GM10847 (cell line): ENCODE measurements around the gene TTC1.

Source experiments
- POLR2A ChIP-seq: IDR thresholded peaks from 2 replicates; pipeline ENCODE4 v1.6.1; 2011; ENCODE audit not compliant: insufficient read length; ENCODE audit errors: extremely low read depth

The TTC1 gene, protein sequence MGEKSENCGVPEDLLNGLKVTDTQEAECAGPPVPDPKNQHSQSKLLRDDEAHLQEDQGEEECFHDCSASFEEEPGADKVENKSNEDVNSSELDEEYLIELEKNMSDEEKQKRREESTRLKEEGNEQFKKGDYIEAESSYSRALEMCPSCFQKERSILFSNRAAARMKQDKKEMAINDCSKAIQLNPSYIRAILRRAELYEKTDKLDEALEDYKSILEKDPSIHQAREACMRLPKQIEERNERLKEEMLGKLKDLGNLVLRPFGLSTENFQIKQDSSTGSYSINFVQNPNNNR

DNA sequence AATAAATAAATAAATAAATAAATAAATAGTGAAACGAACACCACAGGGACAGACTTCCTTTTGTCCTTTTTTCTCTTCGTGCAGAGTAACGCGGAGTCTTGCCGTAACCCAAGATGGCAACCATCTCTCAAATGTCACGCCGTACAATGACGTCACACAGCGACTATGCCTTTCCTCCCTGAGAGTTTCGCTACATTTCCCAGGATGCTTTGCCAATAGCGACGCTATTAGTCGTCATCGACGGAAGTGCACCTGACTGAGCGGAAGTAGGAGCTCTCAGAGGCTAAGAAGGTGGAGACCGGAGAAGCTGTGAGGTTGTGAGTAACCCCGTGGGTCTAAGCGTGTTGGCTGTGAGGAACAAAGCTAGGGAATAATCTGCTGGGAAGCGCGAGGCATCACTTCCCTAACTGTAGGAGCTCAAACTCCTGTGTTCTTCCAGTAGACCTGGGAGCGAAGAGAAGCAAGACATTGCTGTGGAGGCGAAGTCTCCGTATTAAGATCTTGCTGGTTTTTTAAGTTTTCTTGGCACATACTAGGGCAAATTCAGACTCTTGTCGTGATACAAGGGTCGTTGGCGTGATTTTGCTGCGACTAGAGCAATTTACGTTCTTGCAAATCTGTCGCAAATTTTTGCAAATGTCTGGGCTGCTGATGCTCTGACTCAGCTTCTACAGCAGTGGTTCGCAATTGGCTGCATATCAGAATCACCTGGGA lies at the start of gene TTC1:
TTC1 (plus strand) TSS at position 263 of the 714 bp plus-strand sequence. CDS start 1,390 bp downstream, outside the sequence.
- peak; percentile 76 for TF ChIP-seq POLR2A

DNA sequence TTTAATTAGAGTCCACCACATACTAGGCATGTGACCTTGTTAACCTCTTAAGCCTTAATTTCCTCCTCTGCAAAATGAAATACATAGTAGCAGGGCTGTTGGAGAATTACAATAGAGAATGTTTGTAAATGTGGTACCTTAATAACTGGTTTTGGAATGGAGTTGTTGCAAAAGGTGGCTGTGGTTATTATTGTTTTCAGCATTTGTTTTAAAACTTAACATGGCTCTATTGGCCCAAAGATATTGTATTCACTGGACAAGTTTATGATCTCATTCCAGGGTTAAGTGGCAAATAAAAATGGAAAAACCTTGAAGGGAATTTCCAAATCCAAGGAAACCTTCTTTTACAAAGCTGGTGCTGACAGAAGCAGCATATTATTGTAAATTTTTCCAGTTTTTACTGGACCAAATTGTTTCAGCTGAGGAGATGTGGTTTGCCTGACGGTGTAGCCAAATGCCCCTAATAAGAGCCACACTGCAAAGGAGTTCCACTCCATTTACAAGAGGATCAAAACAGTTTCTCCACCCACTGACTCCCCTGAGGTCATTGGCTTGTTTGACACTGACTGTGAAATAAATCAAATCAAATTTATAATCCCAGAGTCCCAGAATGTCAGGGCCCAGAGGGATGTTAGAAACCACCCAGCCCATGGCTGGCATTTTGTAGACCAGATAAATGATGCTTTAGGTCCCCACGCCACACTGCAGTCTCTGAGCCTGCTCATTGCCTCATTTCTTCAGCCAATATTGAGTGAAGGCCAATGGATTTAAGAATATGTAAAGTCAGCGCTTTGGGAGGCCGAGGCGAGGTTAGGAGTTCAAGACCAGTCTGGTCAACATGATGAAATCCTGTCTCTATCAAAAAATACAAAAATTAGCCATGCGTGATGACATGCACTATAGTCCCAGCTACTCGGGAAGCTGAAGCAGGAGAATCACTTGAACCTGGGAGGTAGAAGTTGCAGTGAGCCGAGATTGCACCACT lies 47.5 kb upstream of the TTC1 start:
- no peak for TF ChIP-seq POLR2A

DNA sequence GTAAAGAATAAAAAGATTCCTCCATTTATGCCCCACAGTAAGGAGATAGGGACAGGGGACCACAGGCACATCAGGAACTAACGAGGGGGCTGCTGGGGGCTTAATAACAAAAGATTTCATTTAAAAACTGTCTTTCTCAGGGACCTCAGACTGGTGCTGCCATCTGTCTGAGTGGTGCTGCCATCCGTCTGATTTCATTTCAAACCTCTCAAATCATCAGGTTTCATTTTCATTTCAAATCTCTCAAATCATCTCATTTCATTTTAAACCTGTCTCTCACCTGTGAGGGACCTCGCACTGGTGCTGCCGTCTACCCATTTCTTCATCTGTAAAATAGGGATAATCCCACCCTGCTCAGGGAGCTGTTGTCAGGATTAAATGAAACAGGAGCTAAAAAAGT lies 46.7 kb upstream of the TTC1 start:
- no peak for TF ChIP-seq POLR2A

DNA sequence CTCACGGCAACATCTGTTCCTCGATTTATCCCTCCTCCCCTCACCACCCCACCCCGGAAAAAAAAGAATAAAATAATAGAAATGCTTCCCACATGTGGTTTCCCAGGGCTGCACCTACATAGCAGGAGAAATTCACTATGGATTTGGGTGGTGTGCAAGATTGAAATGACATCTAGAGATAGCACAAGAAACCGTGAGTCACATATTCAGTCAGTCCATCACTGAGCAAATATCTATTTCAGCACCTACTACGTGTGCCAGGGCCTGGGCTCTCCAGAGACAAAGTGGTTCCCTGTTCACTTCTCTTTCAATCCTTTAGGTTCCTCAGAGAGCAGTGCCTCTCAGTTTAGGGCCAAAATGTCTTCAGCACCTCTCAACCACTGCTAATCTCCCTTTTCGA lies 45.0 kb upstream of the TTC1 start:
- no peak for TF ChIP-seq POLR2A

DNA sequence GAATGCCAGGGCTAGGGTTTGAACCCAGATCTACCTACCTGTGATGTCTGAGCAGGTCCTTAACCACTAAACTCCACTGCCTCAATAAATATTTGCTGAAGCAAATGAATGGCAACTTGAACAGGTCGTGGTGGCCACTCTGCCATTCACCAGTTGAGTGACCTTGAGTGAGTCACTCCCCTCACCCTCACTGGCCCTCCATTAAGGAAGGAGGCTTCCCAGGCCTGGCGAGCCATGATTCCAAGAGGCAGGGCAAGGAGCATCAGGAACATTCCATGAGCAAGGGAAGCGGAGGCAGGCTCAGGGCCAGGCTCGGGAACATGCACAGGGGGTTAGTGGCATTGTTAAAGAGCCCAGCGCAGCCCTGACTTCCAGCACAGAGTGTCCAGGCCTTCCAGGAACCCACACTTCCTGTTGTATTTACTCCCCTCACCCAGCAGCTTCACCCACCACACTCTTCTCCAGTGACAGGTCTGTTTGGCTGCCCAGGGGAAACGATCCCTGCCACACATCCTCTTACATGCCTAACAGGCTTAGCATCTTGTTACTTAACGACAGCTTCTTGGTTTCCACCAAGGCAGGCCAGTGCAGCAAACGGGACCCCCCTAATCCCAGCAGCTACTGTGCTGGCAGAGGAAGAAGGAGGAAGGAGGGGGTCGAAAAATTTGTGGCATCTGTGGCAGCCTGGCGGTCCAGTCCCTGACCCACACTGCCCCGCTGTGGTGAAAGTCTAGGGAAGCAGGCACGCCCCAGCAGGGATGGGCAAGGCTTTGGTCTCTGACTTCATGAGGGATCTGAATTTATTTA lies 43.7 kb upstream of the TTC1 start:
- no peak for TF ChIP-seq POLR2A

DNA sequence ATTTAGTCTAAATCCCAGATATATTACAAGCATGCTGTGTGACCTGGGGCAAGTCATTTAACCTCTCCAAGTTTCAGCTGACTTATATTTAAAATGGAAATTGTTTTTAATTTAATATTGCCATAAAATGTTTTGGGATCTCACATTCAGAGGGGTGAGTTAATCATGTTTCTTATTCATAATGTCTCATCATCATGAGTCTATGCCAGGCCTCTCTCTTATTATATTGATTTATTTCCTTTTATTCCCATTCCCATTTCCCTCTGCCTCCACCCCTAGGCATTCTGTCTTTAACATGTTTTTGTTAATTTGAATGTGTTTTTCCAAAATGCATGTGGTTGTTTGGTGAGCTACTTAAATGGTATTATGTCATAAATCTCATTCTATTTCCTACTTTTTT lies 39.0 kb upstream of the TTC1 start:
- no peak for TF ChIP-seq POLR2A

DNA sequence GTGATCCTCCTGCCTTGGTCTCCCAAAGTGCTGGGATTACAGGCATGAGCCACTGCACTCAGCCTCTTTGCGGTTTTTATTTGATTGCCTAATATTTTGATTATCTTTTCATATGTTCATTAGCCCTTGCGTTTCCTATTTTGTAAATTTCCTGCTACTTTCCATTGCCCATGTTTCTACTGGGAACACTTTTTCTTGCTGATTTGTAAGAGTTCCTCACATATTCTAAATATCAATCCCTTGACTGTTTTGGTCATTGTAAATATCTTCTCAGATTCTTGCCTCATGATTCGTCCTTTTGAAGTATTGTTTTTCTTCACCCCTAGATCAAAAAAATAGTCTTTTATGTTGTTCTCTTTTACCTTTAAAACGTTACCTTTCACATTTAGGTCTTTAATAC lies 37.9 kb upstream of the TTC1 start:
- TF ChIP-seq POLR2A: no peak

DNA sequence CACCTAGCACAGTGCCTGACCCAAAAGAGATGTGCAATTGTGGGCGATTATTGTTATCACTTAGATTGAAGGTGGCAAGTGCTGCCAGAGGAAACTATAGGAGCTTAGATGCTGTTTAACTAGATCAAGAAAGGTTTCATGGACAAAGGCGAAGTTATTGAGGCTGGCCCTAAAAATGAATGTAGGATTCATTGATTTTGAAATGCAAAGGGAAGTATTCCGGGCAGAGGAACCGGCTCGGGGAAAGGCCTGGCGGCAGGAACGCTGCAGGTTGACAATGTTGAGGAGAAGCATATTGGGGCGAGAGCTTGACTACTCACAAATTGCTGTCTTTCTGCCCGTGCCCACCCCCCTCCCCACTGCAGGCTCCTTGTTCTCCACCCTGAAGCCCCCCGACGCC lies 37.4 kb upstream of the TTC1 start:
- no peak for TF ChIP-seq POLR2A

DNA sequence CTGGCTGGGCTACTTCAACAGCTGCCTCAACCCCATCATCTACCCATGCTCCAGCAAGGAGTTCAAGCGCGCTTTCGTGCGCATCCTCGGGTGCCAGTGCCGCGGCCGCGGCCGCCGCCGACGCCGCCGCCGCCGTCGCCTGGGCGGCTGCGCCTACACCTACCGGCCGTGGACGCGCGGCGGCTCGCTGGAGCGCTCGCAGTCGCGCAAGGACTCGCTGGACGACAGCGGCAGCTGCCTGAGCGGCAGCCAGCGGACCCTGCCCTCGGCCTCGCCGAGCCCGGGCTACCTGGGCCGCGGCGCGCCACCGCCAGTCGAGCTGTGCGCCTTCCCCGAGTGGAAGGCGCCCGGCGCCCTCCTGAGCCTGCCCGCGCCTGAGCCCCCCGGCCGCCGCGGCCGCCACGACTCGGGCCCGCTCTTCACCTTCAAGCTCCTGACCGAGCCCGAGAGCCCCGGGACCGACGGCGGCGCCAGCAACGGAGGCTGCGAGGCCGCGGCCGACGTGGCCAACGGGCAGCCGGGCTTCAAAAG lies 36.9 kb upstream of the TTC1 start:
- TF ChIP-seq POLR2A: no peak

DNA sequence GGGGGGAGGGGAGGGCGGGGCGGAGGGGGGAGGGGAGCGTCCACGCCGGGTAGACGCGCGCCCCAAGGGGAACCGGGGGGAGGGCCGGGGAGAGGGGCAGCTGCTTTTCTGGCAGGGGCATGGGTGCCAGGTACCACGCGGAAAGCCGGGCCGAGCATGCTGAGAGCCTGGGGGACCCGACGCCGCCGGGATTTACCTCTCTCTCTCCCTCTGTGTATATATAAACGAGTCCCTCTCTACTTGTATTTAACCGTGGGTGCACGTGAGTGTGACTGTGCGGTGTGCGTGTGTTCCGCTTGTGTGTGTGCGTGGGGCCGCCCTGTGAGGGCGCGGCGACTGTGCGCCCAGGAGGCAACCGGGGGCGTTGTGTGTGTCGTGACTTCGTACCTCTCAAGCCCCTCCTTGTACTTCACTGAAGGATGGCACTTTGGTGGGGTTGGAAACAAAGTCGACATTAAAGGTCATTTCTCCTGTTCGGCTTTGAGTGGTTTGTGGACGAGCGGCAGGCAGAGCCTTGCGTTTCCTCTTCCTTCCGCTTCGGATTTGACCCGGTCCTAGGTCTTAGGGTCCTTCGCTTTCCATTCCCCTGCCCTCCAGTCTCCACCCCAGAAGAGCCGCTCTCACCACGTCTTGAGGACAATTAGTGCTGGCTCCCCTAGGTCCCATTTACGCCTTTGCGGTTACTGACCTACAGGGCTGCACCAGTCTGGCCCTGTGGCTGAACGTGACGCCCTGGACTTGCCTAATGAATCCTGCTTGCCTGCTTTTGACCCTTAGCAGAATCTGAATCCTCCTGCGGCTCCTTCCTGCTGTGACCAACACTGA lies 36.2 kb upstream of the TTC1 start:
- no peak for TF ChIP-seq POLR2A

DNA sequence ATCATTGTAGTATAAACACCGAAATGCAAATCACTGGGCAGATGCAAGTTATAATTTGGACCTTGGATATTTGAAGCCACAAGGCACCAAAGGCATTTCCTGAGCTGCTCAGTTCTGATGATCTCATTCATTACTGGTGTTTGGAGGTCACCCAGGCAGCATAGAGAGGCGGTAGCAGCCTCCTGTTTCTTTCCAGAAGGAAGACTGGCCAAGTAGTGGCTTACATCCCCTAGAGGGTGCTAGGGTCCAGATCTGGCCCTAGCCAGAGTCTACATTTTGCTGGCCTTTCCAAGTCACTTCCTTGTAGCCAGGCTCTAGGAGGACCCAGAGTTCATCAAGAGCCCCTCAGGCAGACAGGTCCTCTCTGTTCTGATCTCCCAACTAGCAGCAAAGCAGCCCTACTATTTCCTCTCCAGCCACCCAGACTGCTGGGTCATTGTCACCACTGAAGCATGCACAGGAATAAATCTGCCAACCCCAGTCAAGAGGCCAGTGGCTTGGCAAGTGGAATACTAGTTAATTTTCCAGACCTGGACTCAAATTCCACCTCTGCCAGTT lies 33.4 kb upstream of the TTC1 start:
- no peak for TF ChIP-seq POLR2A

DNA sequence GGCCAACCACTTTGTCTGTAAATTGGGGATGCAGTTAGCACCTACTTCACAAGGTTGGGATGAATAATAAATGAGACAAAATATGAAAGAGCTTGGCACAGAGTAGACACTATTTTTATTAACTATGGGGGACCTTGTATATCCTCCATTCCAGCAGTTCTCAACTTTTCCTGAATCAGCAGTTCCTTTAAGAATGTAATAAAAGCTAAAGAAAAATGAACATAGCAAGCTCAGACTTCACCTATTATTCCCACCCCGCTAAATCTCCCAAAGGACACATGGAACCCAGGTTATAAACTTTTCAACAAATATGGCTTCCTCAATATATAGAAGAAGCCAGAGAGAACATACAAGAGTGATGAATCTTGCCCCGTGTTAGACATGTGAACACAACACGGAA lies 32.0 kb upstream of the TTC1 start:
- no peak for TF ChIP-seq POLR2A

DNA sequence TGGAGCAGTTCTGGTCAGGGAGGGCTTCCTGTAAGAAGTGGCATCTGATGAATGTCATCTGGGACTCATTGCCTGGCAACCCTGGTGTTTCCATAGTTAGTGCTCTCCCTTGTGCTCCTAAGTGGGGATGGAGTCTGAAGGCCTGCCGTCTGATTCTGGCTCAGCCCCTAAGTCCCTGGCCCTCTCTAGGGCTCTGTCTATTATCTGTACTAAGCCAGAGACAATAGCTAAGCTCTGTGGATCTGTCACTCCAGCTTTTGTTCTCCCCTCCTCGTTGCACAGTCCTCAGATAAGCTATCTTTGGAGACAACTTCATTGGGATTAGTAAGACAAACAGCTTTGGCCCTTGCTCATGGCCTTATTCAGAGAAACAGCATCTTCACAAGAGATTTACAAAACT lies 30.6 kb upstream of the TTC1 start:
- no peak for TF ChIP-seq POLR2A
